HCT116 (cell line): ENCODE measurements around the gene CRP. TPM values are rescaled to one million over a fixed set of nuclear protein-coding genes. Genes with fewer than 3 reads are reported as not detected.

Experiments used
- ATAC-seq: fragments of 200-7000 bp; cut with Tn5 transposase; 2 replicates; pipeline ENCODE4 v1.9.1; 2020; ENCODE audit warnings: mild to moderate bottlenecking, moderate library complexity
- BruUV-seq: library from RNA; stranded (reverse); fragments of 400-500 nt; replicated peaks from 2 replicates; lab custom pipeline; 2021; lab: Mats Ljungman, UMichigan
- CTCF ChIA-PET: fragments of 300-600 bp; sonication (Branson Sonifier 250); formaldehyde crosslinking; loops from one replicate; lab custom pipeline; 2021; ENCODE audit warnings: antibody characterized with exemption; lab: Charles Lee
- POLR2A ChIA-PET: fragments of 300-600, 350-600 bp; sonication (Branson Sonifier 250); formaldehyde crosslinking; loops from one replicate; lab custom pipeline; 2021; ENCODE audit warnings: antibody characterized with exemption; lab: Charles Lee
- RAD21 ChIA-PET, 2 experiments: fragments of 300-600 bp; sonication (Branson Sonifier 250); formaldehyde crosslinking; loops; one replicate each; lab custom pipeline; 2023; ENCODE audit warnings: low total read pairs in 2 of 2; ENCODE audit not compliant: uncharacterized antibody in 2 of 2, unreplicated experiment in 2 of 2, low non-redundant PET in 1 of 2; lab: Charles Lee
- DNase-seq: peaks from one replicate; pipeline ENCODE4 v3.0.0-alpha.2; 2010; ENCODE audit warnings: low read depth, low spot score
- H2AFZ ChIP-seq: fragments of 200-600 bp; shearing (Covaris generic), sonication (generic); 2 replicates; pipeline ENCODE4 v1.6.1; 2017; ENCODE audit warnings: low read depth, mixed run types, mixed read lengths, antibody characterized with exemption, low read length; ENCODE audit not compliant: poor library complexity, severe bottlenecking
- H3K27ac ChIP-seq: 2 replicates; pipeline ENCODE4 v1.5.1; 2012; ENCODE audit warnings: low read depth, low read length
- H3K27me3 ChIP-seq: fragments of 200-600 bp; sonication (generic); 2 replicates; pipeline ENCODE4 v1.6.1; 2016; ENCODE audit warnings: mixed run types, low read length, mixed read lengths; ENCODE audit not compliant: insufficient read depth
- H3K36me3 ChIP-seq, 2 experiments: fragments of 200-500 bp in 1 of 2; fragments of 200-600 bp in 1 of 2; sonication (Bioruptor generic) in 1 of 2; sonication (generic) in 1 of 2; 2 replicates each; pipeline versions ENCODE4 v1.5.1 to v1.6.1; 2014 to 2016; ENCODE audit warnings: low read length in 2 of 2, inconsistent platforms in 1 of 2, mixed read lengths in 1 of 2, mixed run types in 1 of 2; ENCODE audit not compliant: insufficient read depth in 2 of 2, control insufficient read depth in 1 of 2
- H3K4me1 ChIP-seq, 2 experiments: fragments of 200-600 bp in 1 of 2; sonication (generic) in 1 of 2; 2 replicates each; pipeline versions ENCODE4 v1.5.1 to v1.6.1; 2012 to 2017; ENCODE audit warnings: low read length in 2 of 2, inconsistent platforms in 1 of 2, mild to moderate bottlenecking in 1 of 2, mixed read lengths in 1 of 2, mixed run types in 1 of 2, moderate library complexity in 1 of 2; ENCODE audit not compliant: insufficient read depth in 2 of 2, control insufficient read depth in 1 of 2
- H3K4me2 ChIP-seq: fragments of 200-600 bp; sonication (generic); 2 replicates; pipeline ENCODE4 v1.6.1; 2017; ENCODE audit warnings: mixed run types, low read length, mixed read lengths
- H3K4me3 ChIP-seq, 2 experiments: fragments of 200-600 bp in 1 of 2; sonication (generic) in 1 of 2; replicated peaks in 1 of 2; 2 replicates each; pipeline ENCODE4 v1.5.1; 2011 to 2016; ENCODE audit warnings: low read length in 2 of 2, control low read depth in 1 of 2, low read depth in 1 of 2, mild to moderate bottlenecking in 1 of 2, mixed read lengths in 1 of 2, mixed run types in 1 of 2
- H3K79me2 ChIP-seq: fragments of 200-600 bp; sonication (generic); 2 replicates; pipeline ENCODE4 v1.6.1; 2017; ENCODE audit warnings: mild to moderate bottlenecking, mixed run types, low read length, moderate library complexity, mixed read lengths; ENCODE audit not compliant: insufficient read depth
- H3K9ac ChIP-seq: fragments of 200-600 bp; sonication (generic); 2 replicates; pipeline ENCODE4 v1.6.1; 2016; ENCODE audit warnings: low read length, mixed read lengths
- H3K9me2 ChIP-seq: fragments of 200-600 bp; sonication (generic), shearing (Covaris generic); 2 replicates; pipeline ENCODE4 v1.6.1; 2017; ENCODE audit warnings: mixed run types, mild to moderate bottlenecking, moderate library complexity; ENCODE audit not compliant: insufficient read depth
- H3K9me3 ChIP-seq, 2 experiments: fragments of 200-500 bp in 1 of 2; fragments of 200-600 bp in 1 of 2; sonication (Bioruptor generic) in 1 of 2; sonication (generic) in 1 of 2; 2 replicates each; pipeline ENCODE4 v1.6.1; 2014 to 2017; ENCODE audit warnings: low read length in 2 of 2, mixed read lengths in 2 of 2, inconsistent platforms in 1 of 2, low read depth in 1 of 2, mild to moderate bottlenecking in 1 of 2, mixed run types in 1 of 2, moderate library complexity in 1 of 2; ENCODE audit not compliant: control insufficient read depth in 1 of 2, insufficient read depth in 1 of 2
- H4K20me1 ChIP-seq: fragments of 200-600 bp; sonication (generic), shearing (Covaris generic); 2 replicates; pipeline ENCODE4 v1.6.1; 2017; ENCODE audit warnings: mixed run types, mild to moderate bottlenecking, moderate library complexity; ENCODE audit not compliant: insufficient read depth
- ATF3 ChIP-seq: IDR thresholded peaks from 2 replicates; pipeline ENCODE4 v1.6.1; 2012
- EGR1 ChIP-seq: IDR thresholded peaks from 2 replicates; pipeline ENCODE4 v1.6.1; 2012; ENCODE audit warnings: low read depth
- ELF1 ChIP-seq: IDR thresholded peaks from 2 replicates; pipeline ENCODE4 v1.6.1; 2012; ENCODE audit warnings: low read depth, borderline replicate concordance
- EZH2phosphoT487 ChIP-seq: fragments of 200-600 bp; IDR thresholded peaks from 2 replicates; pipeline ENCODE4 v1.6.1; 2018; ENCODE audit warnings: antibody characterized with exemption, borderline replicate concordance
- MAX ChIP-seq: IDR thresholded peaks from 2 replicates; pipeline ENCODE4 v1.6.1; 2012
- POLR2A ChIP-seq: IDR thresholded peaks from 2 replicates; pipeline ENCODE4 v1.7.0; 2011; ENCODE audit warnings: borderline replicate concordance; ENCODE audit not compliant: insufficient read depth, insufficient read length; ENCODE audit errors: extremely low read depth
- REST ChIP-seq: IDR thresholded peaks from 2 replicates; pipeline ENCODE4 v1.6.1; 2012; ENCODE audit warnings: low read depth
- SIN3A ChIP-seq: IDR thresholded peaks from 2 replicates; pipeline ENCODE4 v1.6.1; 2012; ENCODE audit warnings: low read depth
- TCF7L2 ChIP-seq: IDR thresholded peaks from 2 replicates; pipeline ENCODE4 v1.7.0; 2011; ENCODE audit warnings: borderline replicate concordance, inconsistent platforms; ENCODE audit not compliant: insufficient read depth, insufficient read length; ENCODE audit errors: extremely low read depth
- ZBTB33 ChIP-seq: IDR thresholded peaks from 2 replicates; pipeline ENCODE4 v1.6.1; 2011; ENCODE audit warnings: mild to moderate bottlenecking, low read length, moderate library complexity; ENCODE audit not compliant: insufficient replicate concordance; ENCODE audit errors: extremely low read depth
- ZNF274 ChIP-seq: fragments of 200-500 bp; sonication (Bioruptor generic); IDR thresholded peaks from 2 replicates; pipeline ENCODE4 v1.6.1; 2014; ENCODE audit warnings: mild to moderate bottlenecking, low read depth, low read length, inconsistent platforms
- intact Hi-C: fragments of 100-400 bp; cut with micrococcal nuclease; formaldehyde crosslinking; loops from 2 replicates; pipeline ENCODE4 v1.10.0; 2022
- total RNA-seq: library from RNA; stranded (reverse); gene quantifications from one replicate; pipeline ENCODE4 v1.2.1, GENCODE V29; 2021; ENCODE audit not compliant: unreplicated experiment

CRP gene
- total RNA-seq, 1 experiment from 2014 or later, result 1.3 TPM

- TF ChIP-seq REST (no peak), ATF3 (no peak)
- TF ChIP-seq, all 23 proteins: peak for 0
These were observed 32.3 kb upstream of the CRP start (continued) for GRCh38 chr1:159746666-159747065.

GRCh38 chr1:159743651-159744410 lies 29.4 kb upstream of the CRP start:
- Histone ChIP-seq H3K9me2 (no peaks in the 10 kb centered on the region), H3K4me3 (no peak overlapping the region), H2AFZ (no peak overlapping the region), H3K9me3 (no peaks in the 10 kb centered on the region), H3K27ac (no peak overlapping the region)
- no peak for ATAC-seq
- DNase-seq, result no peak
- TF ChIP-seq ZNF274 (no peak), ZBTB33 (no peak), EZH2phosphoT487 (no peak), MAX (no peak), SIN3A (no peak), ELF1 (no peak), TCF7L2 (no peak), EGR1 (no peak), POLR2A (no peak)
- TF ChIP-seq, all 23 proteins: peak for 0
- no peaks in the 10 kb centered on the region for H3K27me3 ChIP-seq
- intact Hi-C loops, result no loop called here
- POLR2A ChIA-PET, result no interaction called here
- H3K36me3 ChIP-seq, result no peaks in the 10 kb centered on the region
- CTCF ChIA-PET, result no interaction called here
- H3K4me2 ChIP-seq, result no peak overlapping the region
- H3K4me1 ChIP-seq, result no peaks in the 10 kb centered on the region
- no peak overlapping the region for H3K9ac ChIP-seq
- H3K79me2 ChIP-seq, result no peaks in the 10 kb centered on the region
- BruUV-seq, result no TSS peak
- RAD21 ChIA-PET, result no interaction called here
- H4K20me1 ChIP-seq, result no peaks in the 10 kb centered on the region
